LoVo (cell line): ENCODE results near the gene NT5C3A.
"Not testable (repeated sequence)": the region's sequence is repeated elsewhere in the genome, so short reads cannot be mapped to it uniquely, and the experiment has no call there.

ENCODE experiments used
- DNase-seq: peaks from one replicate; pipeline ENCODE4 v3.0.0-alpha.2; 2016; ENCODE audit warnings: low spot score

The NT5C3A gene

GRCh38 chr7:33062023-33062781, at the start of gene NT5C3A:
NT5C3A (minus strand) TSS chr7:33062776; CDS start chr7:33062705, 71 bp downstream.
- DNase-seq, result peak; percentile 32

- no peak for DNase-seq
These were observed 49.0 kb upstream of the NT5C3A start for GRCh38 chr7:33111614-33112013.

GRCh38 chr7:33109758-33110238, 47.2 kb upstream of the NT5C3A start:
- DNase-seq, result no peak

DNA sequence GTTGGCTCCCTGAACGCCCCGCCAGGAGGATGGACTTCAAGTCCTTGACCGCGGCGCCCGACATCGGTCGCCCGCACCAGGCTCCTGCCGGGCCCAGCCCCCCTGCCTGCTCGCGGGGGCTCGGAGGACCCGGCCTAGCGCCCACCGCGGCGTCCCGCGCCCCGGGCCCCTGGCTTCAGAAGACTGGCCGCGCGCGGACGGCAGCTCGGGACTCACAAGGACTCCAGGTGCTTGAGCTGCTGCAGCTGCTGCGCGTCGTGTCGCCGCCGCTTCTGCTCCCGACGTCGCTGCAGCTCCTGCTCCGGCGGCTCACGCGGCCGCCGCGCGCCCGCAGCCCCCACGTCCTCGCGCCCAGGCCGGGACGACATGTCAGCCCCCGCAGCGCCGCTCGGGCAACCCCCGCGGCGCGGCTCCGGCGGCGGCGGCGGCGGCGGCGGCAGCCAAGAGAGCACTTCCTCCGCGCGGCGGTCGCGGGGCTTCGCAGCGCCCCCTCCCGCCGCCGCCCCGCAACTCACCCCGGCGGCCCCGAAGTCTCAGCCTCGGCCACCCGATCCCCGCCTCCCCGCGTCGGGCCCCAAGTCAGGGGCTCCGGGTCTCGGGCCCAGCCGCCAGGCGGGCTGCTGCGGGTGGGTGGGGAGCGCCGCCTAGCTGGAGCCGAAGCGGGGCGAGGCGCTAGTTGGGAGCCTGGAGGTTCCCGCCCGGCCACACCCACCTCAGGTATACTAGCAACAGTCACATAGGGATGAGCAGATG, 46.6 kb upstream of the NT5C3A start, which contains the start of gene RP9:
RP9 (minus strand) TSS at position 400 of the 753 bp plus-strand sequence; CDS start at position 368, 32 bp downstream.
- DNase-seq, result peak; percentile 87

GRCh38 chr7:33108554-33109004, 46.0 kb upstream of the NT5C3A start:
- DNase-seq, result peak; percentile 36

DNA sequence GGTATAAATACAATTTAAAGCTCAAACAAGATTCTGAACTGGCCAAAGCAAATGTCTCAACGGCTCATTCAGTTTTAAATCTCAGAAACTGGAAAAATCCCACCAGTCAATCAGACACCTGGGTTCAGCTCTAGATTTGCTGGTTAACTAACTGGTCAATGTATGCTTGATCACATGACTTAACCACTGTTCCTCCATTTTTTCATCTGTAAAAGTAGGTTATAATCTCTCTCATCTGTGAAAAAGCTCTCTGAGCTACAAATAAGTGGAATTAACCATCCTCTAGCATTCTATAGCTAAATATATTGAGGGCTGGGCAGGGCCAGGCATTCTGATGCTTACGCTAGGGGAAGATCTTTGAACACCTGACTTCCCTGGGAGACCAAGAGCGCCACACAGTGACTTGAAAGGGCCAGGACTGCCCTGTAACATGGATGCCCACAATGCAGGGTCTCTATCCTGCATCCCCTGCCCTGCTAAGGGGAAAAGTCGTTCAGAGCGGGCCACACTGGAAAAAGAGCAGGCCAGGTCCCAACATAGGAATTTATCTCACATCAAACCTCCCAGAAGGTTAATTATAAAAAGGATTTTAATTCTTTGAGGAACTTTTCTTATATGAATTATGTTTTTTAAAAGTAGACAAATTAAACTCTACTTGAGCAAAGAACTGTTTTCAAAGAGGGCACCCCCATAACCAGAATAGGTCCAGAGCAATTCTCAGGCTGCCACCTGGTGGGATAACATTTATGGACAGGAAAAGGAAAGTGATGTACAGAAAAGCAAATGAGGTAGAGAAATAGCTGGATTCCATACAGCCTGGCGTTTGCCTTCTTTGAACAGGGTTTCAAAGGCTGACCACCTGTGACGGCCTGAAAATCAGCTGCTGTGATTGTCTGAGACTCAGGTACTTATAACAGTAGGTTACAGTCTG, 44.8 kb upstream of the NT5C3A start:
- DNase-seq, result peak; percentile 49

DNA sequence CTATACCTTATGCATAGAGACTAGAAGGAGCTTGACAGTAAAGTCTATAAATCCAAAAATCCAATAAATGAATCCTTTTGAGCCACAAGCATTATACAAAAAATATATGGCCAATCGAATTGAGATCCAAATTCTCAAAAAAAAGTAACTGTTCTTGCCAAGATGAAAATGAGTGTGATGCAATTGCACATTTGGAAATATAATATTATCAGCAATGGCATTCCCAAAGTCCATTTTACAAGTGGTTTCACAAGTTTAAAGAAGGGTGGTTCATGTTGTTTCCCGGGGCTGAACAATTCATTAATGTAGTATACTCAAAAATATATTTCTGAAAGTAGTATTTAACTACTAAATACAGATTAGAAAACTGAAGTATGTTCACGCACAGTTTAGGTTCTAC, 39.3 kb upstream of the NT5C3A start:
- no peak for DNase-seq

GRCh38 chr7:33100770-33101169, 38.2 kb upstream of the NT5C3A start:
- DNase-seq, result no peak

DNA sequence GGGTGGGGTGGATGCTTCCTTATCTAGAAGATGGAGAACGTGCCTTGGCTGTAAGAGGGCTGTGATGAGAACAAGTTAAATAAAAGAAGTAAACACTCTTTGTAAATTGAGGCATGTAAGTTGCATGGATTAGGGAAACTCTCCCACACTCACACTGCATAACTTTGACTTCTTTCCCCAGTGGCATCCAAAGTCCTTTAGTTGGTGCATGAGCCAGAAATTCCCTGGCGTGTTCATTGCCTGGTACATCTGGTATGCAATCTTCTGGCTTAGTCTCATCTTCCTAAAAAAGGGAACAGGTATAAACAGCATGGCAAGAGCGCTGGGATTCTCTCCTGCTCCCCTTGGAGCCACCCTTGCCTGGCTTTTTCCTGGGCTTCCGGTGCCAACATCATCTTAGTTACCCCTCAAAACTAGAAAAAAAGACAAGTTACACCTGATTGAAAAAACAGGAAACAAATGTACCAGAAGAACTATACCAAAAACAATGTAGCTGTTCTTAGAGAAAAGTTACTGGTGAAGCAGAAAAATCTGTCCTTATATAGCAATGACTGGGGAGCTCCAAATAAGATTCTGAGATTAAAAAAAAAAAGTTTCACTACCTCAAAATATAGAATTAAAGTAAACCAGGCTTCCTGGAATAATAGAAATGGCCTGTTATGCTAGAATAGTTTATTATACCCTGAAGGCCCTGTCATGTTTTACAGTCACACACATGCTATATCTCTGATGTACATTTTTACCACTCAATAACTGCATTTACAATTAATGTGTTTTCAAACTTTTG, 36.8 kb upstream of the NT5C3A start:
- no peak for DNase-seq

- not testable (repeated sequence) for DNase-seq
These were observed 32.2 kb upstream of the NT5C3A start for GRCh38 chr7:33094745-33095275.

GRCh38 chr7:33093266-33093665, 30.7 kb upstream of the NT5C3A start:
- no peak for DNase-seq

- DNase-seq, result no peak
These were observed 29.1 kb upstream of the NT5C3A start for GRCh38 chr7:33091641-33092191.

DNA sequence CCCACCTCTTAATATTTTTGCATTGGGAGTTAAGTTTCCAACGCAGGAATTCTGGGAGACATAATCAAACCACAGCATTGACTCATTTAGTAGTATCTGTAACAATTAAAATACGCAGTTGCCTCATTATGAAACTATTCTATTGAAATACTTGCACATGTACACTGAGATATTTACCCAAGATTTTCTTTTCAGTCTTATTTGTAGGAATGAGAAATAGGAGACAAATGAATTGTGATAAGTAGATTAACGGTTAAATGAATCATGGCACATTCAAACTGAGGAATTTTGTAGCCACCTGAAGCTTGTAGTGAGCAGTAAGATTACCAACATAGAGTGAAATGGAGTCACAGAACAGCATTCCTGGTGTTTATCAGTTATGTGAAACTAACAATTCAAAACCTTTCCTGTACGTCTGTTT, 28.5 kb upstream of the NT5C3A start:
- no peak for DNase-seq

GRCh38 chr7:33089142-33089541, 26.6 kb upstream of the NT5C3A start:
- DNase-seq, result no peak

DNA sequence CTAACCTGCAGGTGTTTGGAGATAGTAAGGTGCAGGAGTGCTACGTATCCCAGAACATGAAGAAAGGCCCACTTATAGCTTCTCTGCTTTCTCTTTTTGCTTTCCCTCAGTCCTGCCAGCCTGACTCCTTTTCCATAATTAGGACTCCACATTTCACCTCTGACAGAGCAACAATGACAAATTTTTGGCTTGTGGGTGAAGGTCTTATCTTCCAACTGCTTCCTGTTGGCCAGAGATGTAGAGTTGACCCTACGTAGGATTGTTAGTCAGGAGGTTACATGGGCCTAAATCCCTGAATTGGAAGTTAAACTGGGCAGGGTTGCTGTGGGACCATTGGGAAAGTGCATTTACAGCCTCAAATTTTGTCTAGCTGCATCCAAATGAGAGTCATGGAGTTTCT, 25.3 kb upstream of the NT5C3A start:
- DNase-seq, result no peak

GRCh38 chr7:33087356-33087755, 24.8 kb upstream of the NT5C3A start:
- no peak for DNase-seq

DNA sequence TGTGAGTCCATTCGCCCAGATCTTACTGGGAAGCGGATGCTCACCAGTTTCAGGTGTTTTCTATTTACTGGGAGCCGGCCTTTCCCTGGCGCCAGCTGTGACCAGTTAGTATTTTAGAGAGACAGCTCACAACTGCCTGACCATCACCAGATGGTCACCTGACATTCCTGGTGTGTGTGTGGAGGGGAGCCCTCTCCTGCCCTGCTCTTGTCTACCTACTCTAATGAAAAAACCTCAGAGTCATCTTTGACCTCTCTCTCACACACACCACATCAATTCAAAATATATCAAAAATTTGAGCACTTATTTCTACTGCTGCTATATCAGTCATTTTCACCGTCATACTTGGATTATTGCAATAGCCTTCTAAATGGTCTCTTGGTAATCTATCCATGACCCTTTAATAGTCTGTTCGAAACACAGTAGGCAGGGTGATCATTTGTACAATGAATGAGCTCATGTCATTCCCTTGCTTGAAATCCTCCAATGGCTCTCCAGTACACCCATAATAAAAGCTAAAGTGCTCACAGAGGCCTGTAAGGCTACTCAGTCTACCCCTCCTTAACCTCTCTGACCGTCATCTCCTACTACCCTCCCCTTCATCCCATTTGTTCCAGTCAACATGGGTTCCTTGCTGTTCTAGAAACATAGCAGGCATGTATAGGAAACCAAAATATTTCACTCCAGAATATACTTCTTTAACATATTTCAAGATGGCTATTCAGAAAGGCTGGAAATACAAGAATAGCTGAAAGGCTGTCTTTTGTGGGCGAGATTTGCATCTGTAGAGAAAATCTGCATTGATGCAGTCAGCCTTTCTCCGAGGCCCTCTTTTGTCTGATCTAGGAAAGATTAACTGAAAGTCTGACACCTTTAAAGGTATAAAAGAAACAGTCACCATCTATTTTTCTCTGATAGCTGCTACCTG, 17.5 kb upstream of the NT5C3A start:
- DNase-seq, result no peak

DNA sequence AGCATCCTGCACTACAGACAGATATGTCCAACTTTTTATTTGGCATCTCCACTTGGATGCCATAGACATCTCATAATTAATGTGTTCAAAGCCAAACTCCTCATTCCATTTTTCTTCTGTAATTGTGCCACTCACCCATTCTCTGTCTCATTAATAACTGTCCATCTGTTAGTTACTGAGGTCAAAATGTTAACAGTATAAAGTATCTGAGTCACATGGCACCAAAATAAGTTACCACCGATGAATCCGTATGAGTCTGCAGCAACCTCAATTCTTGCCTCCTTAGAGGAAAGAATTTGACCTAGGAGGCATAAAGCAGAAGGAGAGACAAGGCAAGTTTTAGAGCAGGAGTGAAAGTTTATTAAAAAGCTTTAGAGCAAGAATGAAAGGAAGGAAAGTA, 16.5 kb upstream of the NT5C3A start:
- DNase-seq, result no peak

GRCh38 chr7:33076737-33077136, 14.2 kb upstream of the NT5C3A start:
- DNase-seq, result peak; percentile 20
